AG04449 (cell line): ENCODE data around the gene MAMLD1.

ENCODE experiments used
- CTCF ChIA-PET: fragments of 350-600 bp; formaldehyde crosslinking; extraction: SDS; loops from one replicate; lab custom pipeline; 2021; ENCODE audit warnings: antibody characterized with exemption; lab: Yijun Ruan, JAX
- POLR2A ChIA-PET: fragments of 400-600, 350-600 bp; formaldehyde crosslinking; extraction: SDS; loops from one replicate; lab custom pipeline; 2020; ENCODE audit warnings: antibody characterized with exemption, inconsistent platforms; lab: Yijun Ruan, JAX
- DNase-seq: peaks from one replicate; pipeline ENCODE4 v3.0.0-alpha.2; 2010; ENCODE audit warnings: low read depth, low spot score
- H3K4me3 ChIP-seq: 2 replicates; pipeline ENCODE4 v1.5.1; 2011; ENCODE audit warnings: low read depth, mild to moderate bottlenecking, control low read depth, low read length
- TF ChIP-seq, protein P1 (sequence below): IDR thresholded peaks from one replicate; pipeline ENCODE4 v1.5.1; 2011; ENCODE audit warnings: mild to moderate bottlenecking, moderate library complexity, low read length, control low read depth, inconsistent platforms; ENCODE audit not compliant: insufficient read depth; ENCODE audit errors: missing control alignments

The MAMLD1 gene

DNA sequence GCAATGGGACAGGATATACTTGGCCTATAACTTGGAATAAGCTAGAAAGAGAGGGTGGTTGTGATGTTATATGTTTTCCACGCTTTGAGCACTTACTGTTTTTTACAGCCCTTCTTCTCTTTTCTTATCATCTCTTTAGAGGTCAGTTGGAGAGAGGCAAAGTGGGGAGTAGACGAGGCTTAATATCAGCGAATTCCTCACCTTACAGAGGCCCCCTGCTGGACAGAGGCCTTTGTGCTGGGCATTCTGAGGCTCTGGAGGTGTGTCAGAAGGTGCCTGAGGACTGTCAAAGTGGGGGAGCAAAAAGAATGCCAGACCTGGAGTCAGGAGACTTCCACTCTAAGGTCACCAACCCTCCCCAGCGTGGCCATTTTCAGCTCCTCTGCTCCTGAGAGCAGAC is 42.5 kb downstream of the MAMLD1 start:
- no peak for DNase-seq
- ChIA-PET POLR2A (no interaction called here), CTCF (no interaction called here)
- H3K4me3 ChIP-seq: no peak overlapping the region
- TF ChIP-seq, protein P1, sequence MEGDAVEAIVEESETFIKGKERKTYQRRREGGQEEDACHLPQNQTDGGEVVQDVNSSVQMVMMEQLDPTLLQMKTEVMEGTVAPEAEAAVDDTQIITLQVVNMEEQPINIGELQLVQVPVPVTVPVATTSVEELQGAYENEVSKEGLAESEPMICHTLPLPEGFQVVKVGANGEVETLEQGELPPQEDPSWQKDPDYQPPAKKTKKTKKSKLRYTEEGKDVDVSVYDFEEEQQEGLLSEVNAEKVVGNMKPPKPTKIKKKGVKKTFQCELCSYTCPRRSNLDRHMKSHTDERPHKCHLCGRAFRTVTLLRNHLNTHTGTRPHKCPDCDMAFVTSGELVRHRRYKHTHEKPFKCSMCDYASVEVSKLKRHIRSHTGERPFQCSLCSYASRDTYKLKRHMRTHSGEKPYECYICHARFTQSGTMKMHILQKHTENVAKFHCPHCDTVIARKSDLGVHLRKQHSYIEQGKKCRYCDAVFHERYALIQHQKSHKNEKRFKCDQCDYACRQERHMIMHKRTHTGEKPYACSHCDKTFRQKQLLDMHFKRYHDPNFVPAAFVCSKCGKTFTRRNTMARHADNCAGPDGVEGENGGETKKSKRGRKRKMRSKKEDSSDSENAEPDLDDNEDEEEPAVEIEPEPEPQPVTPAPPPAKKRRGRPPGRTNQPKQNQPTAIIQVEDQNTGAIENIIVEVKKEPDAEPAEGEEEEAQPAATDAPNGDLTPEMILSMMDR: no peak

- DNase-seq: no peak
- TF ChIP-seq, protein P1: no peak
- ChIA-PET CTCF (no interaction called here), POLR2A (no interaction called here)
- H3K4me3 ChIP-seq: no peak overlapping the region
These were observed 43.5 kb downstream of the MAMLD1 start for GRCh38 chrX:150406596-150406995.

GRCh38 chrX:150408007-150408406 is 44.9 kb downstream of the MAMLD1 start:
- ChIA-PET POLR2A (no interaction called here), CTCF (interaction anchor here (0.7 kb wide), 1 partner anchor 28 kb away, joined by 3 read pairs; no protein-coding TSS in a partner anchor)
- TF ChIP-seq, protein P1: no peak
- no peak for DNase-seq
- H3K4me3 ChIP-seq: no peak overlapping the region

DNA sequence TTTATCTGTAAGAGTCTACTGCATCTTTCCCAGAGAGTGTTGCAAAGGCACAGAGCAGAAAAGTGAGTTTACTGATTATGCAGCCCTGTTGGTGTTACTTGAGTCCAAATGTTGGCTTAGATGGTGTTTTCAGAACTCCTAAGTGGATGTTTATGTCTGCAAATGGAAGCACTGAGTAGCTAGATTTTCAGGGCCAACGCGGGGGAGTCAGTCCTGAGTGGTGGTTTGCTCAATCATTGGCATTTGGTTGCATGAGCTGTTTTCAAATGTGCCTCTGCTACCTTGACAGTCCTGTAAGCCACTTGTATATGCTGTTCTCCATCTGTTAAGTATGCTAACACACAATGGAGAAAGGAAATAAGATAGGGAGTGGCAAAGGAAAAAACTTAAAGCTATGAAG is 45.4 kb downstream of the MAMLD1 start:
- TF ChIP-seq, protein P1: no peak
- ChIA-PET POLR2A (no interaction called here), CTCF (no interaction called here)
- DNase-seq: no peak
- no peak overlapping the region for H3K4me3 ChIP-seq

DNA sequence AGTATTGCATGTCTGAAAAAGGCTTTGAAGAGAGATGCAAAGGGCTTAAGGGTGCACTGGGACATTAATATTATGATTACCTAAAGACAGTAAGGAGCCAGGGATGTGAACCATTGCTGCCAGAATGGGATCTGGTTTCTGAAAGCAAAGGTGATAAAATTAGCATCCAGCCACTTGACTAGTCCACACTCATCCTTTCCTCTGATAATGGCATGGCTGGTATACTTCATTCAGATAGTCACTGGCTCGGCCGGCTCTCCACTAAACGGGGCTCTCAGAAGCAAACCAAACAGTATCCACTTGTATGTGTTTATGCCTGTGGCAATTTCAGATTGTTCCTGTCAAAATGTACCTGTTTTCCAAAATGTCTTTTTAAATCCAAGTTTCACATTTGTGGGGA is 46.4 kb downstream of the MAMLD1 start:
- no peak for DNase-seq
- TF ChIP-seq, protein P1: no peak
- POLR2A ChIA-PET: no interaction called here
- H3K4me3 ChIP-seq: no peak overlapping the region
- CTCF ChIA-PET: no interaction called here

- CTCF ChIA-PET: no interaction called here
- POLR2A ChIA-PET: no interaction called here
- TF ChIP-seq, protein P1: no peak
- no peak overlapping the region for H3K4me3 ChIP-seq
- no peak for DNase-seq
These were observed 46.8 kb downstream of the MAMLD1 start for GRCh38 chrX:150409964-150410363.
